Endothelial cell of umbilical vein (primary cell): ENCODE results near the gene RABEPK.

Experiments
- POLR2A ChIP-seq: IDR thresholded peaks from 2 replicates; pipeline ENCODE4 v1.6.1; 2012; ENCODE audit warnings: low read depth, mild to moderate bottlenecking, control low read depth, low read length
- POLR2AphosphoS5 ChIP-seq: IDR thresholded peaks from 2 replicates; pipeline ENCODE4 v1.6.1; 2012; ENCODE audit warnings: low read depth, mild to moderate bottlenecking, control low read depth, low read length, moderate library complexity; ENCODE audit not compliant: insufficient read depth
- TF ChIP-seq, protein P1 (sequence below), 2 donors: IDR thresholded peaks; 1 replicate in 1 of 2; 2 replicates in 1 of 2; pipeline ENCODE4 v1.5.1; 2011; ENCODE audit warnings: low read length in 2 of 2, mild to moderate bottlenecking in 2 of 2, moderate library complexity in 2 of 2, control low read depth in 1 of 2, inconsistent platforms in 1 of 2, low read depth in 1 of 2; ENCODE audit not compliant: insufficient read depth in 1 of 2; ENCODE audit errors: extremely low read depth in 1 of 2
- TF ChIP-seq, protein P2 (sequence below): IDR thresholded peaks from 2 replicates; pipeline ENCODE4 v1.6.1; 2011; ENCODE audit not compliant: insufficient read depth, insufficient read length

DNA sequence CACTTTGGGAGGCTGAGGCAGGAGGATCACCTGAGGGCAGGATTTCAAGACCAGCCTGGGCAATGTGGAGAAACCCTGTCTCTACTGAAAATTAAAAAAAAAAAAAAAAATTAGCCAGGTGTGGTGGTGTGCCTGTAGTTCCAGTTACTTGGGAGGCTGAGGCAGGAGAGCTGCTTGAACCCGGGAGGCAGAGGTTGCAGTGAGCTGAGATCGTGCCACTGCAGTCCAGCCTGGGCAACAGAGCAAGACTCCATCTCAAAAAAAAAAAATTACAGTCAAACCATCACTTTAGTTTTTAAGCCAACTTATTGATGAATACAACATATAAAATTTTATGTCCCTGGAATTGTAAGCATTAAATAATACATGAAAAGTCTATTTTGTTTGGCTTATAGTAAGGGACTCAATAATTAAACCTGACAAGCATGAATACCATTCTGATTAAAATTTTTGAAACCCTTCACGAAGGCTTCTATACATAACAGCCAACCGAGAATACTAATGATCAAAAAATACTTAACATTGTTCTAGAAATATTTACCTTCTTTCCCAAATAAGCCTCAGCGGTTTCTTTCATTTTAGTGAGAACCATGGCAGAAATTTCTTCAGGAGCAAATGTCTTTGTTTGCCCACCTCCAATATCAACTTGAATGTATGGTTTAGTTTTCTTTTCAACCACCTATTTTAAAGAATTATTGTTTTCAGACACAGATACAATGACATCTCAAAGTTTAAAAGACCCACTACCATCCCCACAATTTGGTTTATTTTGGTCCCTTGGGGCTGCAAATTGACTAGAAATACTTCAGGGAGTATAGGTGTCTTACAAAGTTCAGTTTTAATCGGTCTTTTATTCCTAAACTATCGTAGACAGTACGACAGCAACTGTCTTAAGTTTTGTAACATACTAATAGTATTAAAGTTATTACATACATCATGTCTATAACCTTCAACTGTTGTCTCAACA lies 39.6 kb downstream of the RABEPK start:
- TF ChIP-seq, protein P1, sequence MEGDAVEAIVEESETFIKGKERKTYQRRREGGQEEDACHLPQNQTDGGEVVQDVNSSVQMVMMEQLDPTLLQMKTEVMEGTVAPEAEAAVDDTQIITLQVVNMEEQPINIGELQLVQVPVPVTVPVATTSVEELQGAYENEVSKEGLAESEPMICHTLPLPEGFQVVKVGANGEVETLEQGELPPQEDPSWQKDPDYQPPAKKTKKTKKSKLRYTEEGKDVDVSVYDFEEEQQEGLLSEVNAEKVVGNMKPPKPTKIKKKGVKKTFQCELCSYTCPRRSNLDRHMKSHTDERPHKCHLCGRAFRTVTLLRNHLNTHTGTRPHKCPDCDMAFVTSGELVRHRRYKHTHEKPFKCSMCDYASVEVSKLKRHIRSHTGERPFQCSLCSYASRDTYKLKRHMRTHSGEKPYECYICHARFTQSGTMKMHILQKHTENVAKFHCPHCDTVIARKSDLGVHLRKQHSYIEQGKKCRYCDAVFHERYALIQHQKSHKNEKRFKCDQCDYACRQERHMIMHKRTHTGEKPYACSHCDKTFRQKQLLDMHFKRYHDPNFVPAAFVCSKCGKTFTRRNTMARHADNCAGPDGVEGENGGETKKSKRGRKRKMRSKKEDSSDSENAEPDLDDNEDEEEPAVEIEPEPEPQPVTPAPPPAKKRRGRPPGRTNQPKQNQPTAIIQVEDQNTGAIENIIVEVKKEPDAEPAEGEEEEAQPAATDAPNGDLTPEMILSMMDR (IDR thresholded peaks at IDR 0.05; ENCODE audit: extremely low read depth in 1 of 2, insufficient read depth in 1 of 2, low read depth in 1 of 2, low read length in 2 of 2): no peak
- no peak for TF ChIP-seq POLR2AphosphoS5
- TF ChIP-seq POLR2A: no peak
- TF ChIP-seq, protein P2, sequence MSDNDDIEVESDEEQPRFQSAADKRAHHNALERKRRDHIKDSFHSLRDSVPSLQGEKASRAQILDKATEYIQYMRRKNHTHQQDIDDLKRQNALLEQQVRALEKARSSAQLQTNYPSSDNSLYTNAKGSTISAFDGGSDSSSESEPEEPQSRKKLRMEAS: no peak
